CD4-positive, alpha-beta T cell treated with Interleukin-17A for 1 hour (primary cell): Measurements from ENCODE around the gene GIPC3.

Source experiments
- DNase-seq: peaks from one replicate; pipeline ENCODE4 v3.0.0-alpha.2; 2020

The GIPC3 gene

DNA sequence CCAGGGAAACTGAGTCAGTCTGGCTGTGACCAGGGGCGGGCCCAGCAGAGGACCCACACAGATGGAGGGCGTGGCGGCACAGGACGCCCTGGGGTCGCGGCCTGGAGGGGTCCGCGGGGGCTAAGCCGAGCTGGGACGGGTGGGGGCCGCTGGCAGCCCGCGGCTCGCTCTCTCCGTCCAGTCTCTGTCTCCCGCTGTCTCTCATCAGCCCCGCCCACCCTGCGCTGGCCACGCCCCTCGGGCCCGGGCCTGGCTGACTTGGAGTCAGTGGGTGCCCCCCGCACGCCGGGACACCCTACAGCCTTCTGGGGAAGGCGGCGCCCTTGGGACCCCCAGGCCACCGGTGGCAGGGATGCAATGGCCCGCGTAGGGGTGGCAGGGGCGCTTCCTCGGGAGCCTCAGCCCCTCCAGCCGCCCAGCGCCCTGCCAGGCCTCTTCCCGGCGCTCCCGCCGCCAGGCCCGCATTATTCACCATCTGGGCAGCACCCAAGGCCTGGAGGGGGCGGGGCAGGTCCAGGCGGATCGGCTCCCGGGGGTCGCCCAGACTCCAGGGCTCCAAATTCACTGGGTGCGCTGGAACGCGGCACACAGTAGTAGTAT lies 21.5 kb downstream of the GIPC3 start, which contains the start of gene TBXA2R:
TSS of gene TBXA2R (minus strand) at position 186 of the 600 bp plus-strand sequence. CDS start 6,241 bp downstream, outside the sequence.
- peak; percentile 43 for DNase-seq

DNA sequence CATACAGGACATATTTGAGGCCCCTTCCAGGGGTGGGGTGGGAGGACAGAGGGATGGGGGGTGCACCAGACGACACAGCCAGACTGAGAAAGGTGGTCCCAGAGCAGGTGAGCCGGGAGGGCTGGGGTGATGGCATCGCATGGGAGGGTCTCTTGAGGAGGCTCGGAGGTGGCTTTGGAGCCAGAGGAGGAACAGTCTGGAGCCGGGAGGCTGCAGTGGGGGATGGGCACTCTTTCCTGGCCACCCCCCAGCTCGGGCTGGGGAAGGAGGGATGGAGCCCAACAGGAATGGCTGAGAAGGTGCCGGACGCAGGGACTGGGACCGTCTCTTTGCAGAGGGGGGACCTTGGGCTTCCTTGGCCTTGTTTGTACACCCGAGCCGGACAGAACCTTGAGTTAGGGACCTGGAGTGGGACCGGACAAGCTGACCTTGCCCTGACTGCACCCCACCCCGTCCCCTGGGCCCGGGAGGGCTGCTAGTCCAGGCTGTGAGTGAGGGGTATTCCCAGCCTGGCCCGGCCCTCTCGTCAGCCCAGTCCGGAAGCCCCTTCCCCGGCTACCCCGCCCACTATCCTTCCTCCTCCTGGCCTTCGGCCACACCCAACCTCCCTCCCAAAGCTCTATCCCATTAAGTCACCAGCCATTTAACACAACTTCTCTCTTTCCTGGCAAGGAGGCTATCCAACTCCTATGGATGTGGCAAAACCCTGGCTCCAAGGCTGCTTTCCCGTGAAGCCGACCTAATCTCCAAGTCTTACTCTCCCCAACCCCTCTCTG lies 22.2 kb downstream of the GIPC3 start:
- no peak for DNase-seq

DNA sequence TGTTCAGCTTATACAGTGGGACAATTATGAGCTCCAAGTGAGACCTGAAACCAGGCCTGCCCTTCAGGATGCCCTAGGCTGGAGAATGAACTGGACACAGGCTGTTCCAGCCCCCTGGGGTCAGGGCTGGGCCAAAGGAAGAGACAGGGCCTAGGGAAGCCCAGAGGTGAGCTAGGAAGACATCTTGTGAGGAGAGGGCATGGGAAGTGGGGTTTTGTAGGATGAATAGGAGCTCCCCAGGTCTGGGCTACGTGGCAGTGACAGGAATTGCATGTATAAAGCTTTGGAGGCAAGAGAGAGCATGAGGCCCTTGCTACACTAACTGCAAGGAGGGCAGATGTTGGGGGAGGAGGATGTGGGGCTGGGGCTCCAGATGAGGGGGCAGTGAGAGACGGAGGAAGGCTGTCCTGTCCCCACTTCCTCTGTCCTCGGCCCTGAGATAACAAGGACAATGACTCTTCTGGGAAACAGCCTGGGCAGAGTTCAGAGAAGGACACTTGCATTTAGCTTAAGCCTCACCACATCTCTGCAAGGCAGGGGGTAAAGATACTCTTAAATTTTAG lies 22.9 kb downstream of the GIPC3 start:
- DNase-seq: no peak

DNA sequence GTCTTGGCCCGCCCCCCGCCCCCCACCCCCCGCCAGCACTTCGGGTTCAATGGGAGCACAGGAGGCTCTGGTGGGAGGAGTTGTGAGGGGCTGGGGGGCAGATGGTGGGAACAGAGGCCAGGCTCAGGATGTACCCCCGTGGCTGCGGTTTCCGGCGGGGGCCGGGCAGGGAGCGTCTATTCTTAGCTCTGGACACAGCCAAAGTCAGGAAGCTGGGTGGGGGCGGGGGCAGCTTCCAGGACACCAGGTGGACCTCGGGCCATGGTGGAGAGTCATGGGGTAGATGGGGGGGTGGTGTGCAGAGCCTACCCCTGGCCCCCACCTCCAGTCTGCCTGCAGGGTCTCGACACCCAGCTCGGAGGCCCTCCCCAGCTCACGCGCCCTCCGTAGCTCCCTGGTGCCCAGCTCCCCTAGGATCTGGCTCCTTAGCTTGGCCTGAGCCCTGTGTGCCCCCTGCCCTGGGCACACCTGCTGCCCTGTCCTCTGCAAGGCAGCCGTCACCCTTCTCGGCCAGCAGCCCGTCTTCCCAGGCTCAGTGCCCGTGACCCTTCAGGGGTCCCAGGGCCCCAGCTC lies 23.6 kb downstream of the GIPC3 start:
- no peak for DNase-seq

DNA sequence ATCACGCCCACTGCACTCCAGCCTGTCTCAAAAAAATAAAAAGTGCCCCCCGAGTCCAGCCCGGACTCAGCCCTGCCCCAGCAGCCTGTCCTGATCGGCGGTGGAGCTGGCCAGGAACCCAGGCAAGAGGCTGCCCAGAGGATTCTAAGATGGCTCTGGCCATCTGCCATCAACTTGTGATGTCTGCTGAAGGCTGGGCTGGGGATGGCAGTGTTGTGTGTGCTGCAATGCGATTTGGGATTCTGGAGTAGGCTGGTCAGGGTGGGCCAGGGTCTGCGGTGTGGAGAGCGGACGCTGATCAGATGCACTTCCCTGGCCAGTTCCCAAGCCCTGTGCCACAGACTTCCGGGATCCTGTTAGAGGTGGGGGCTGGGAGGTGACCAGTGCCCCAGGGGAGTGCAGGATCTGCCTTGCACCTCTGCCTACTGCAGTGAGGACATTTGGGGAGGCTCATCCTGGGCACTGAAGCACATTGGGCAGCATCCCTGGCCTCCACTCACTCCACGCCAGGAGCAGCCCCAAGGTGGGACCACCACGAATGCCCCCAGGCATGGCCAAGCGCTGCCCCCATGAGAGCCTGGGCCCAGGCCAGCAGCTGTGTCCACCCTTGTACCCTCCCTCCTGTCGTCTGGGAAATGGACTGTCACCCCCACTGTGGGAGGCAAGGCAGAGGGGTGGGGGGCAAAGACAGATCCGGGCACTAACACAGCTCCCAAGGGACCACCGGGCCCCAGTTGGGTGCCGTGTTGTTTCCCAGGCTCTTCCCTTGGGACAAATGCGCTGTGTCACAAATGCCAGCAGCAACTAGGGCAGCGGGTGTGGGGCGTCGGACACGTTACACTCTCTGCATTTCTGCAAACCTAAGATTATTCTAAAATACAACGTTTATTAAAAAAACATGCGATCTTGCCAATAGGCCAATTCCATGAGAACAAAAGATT lies 24.8 kb downstream of the GIPC3 start:
- DNase-seq: no peak

DNA sequence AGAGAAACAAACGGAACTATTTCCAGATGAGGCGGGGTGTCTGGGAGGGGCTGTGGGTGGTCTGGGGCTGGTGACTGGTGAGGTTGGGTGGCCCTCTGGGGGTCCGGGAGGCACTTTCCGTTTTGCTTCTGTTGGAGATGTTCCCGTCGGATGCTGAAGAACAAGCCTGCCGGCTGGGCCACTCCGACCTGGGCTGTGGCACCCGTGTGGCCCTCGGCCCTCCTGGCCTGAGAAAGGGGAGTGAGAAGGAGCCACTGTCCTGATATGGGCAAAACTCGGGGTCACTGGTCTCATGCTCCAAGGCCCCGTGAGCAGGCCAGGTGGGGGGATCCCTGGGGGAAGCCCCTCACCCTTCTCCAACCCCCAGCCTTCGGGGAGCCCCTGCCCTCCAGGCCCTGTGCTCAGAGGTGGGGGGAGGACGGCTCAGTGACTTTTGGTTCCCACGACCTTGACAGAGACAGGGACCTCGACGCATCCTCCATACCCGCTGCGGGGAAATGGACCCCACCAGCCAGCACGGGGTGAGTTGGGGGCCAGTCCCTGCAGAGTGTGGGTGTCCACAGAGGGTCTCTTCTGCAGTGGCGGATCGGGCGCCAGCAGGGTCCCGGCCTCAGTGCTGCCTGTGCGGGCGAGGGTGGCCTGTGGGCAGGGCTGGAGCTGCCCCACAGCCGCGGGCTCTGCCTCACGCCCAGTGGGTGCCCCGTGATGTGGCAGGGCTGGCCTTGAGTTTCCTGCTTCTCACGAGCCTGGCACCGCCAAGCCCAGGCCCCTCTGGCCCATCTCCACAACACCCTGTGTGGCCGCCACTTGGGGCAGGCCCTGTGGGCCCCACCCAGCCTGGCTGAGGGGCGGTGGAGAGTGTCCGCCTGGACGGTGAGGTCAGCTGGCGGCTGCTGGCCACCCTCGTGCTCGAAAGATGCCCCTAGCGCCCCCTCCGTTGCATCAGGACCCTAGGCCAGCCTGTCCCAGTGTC lies 25.8 kb downstream of the GIPC3 start:
- DNase-seq: no peak

DNA sequence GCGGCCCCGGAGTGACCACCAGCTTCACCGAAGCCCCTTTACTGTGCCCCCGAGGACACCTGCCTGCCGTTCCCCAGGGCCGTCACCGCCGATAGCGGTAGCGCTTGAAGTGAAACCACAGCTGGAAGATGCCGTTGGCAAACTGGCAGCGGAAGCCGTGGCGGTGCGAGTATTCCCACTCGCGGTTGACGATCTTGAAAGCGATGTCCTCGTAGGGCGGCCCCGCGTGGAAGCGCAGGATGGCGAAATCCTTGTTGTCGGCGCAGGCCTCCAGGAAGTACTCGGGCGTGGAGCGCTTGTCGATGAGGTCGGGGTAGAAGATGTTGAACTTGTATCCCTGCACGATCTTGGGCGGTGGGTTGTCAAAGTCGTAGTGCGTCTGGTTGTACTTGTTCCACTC lies 26.6 kb downstream of the GIPC3 start:
- no peak for DNase-seq

DNA sequence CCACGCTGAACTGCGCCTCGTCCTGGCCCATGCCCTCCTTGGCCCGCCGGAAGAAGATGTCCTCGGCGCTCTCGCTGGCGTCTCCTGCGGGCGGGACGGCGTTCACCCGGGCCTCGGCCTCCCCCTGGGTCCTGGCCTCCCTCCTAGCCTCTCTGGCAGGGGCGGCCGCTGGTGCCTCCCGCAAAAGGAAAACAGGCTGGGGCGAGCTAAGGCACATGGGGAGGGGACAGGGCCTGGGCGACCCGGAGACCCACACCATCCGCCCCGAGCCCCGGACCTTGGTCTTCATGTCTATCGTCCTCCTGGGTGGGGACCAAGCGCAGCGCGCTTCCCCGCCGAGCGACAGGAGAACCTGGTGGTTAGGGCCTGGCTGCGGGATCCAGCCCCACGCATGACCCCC lies 27.1 kb downstream of the GIPC3 start:
- no peak for DNase-seq

DNA sequence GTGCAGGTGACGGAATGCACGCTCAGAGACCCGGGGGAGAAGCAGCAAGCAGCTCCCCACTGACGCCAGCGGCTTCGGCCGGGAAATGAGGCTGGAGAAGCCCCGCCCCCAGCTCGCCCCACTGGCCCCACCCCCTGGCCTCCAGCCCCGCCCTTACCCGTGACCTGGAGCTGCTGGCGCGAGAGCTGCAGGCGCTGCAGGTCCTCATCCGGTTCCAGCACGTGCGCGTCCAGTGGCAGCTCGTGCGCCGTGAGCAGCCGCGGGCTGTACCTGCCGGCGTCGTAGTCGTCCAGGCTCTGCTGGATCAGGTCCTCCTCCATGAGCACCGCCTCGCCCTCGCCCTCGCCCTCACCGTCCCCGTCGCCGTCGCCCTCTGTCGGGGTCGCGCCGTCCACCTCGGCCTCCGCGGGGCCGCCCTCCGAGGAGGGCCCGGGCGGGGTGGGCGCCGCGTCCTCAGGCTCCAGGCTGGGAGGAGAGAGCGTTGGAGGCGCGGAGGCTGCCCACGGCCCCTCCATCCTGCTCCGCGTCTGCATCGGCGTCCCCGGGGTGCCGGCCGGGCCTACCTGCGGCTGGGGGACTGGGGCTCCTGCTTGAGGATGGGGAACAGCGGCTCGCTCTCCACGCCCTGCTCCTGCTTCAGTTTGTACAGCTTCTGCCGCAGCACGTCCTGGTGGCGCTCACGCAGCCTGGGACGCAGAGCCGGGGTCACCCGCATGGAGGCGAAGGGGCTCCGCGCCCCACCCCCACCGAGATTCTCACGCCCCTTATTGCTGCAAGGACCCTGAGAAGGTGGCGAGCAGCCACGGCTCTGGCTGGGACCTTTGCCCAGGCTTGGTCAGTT lies 27.8 kb downstream of the GIPC3 start:
- no peak for DNase-seq

DNA sequence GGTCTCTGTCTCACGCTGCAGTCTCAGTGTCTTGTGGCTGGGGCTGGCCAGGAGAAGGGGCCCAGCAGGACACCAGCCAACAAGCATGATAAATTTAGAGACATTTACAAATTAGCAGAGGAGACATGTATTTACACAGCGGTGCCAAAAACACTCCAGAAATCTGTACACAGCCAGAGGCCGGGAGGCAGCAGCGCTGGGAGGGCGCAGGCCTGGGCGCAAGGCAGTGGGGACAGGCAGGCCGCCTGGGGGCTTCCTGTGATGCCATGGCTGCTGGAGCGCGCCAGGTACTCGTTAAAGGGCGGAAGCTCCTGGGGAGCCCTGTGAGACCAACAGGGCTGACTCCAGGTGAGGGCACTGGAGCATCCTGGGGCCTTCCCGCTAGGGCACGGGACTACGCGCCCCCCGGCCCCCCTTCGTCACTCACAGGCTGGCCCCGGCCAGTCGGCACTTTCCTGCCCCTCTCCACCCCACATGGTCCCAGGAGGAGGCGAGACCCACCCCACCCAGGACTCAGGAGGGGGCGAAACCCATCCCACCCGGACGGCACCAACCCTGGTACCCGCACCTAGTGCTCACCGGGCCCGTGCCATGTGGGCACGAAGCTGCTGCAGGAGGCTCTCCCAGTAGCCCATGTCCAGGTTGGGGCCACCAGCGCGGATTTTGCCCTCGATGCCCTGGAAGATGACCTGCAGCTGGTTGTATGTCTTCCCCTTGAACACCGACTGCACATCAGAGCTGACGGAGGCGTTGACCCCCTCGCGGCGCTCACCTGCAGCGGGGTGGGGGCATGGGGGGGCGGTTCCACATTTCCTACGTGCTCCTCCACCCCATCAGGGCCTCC lies 28.8 kb downstream of the GIPC3 start:
- DNase-seq: no peak

DNA sequence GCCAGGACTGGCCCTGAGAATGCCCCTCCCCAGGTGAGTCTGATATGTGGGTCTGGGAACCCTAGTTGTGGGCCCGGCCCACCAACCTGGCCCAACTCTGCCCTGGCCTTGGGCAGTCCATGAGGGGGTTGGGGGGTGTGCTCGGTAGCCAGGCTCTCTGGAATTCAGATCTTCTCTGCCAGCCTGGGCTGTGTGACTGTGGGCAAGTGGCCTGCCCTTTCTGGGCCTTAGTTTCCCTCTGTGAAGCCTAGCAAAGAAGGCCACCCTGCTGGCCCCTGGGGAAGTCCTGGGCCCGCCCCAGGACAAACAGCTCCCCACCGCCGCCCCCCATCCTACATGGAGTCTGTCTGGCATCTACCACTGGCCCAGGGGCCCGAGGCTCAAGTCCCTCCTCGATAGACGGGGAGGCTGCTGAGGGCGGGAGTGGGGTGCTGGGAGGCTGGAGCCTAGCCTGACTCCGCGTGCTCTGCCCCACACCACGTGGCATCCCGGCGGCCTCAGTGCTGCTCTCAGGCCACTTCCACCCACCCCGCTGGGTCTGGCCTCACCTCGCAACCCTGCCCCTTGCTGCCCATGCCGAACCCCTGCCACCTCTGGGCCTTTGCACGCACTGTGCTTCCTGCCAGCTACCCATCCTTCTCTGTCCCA lies 29.7 kb downstream of the GIPC3 start:
- DNase-seq: no peak

DNA sequence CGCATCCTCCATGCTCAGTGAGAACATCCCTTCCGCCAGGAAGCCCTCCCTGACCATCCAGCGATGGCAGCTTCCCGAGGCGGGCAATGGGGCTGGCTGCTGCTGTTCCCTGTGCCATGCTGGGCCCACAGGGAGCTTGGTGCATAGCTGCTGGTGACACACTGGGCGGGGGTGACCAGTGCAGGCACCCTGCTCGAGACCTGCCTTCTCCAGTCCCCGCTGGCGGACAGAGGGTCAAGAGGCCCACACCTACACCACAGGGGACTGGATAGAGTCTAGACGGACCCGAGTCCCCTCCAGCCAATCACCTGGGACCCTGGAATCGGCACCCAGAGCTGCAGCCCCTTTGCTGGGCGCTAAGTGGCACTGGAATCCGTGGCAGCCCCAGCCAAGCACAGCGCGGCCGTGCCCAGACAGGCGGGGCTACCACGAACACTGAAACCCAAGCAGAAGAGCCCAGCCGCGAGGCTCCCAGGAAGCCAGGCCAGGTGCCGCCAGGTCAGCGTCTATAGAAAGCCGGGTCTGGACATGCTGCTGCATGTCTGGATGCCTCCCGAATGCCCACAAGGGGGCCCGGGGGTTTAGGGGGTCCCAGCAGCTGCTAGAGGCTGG lies 30.4 kb downstream of the GIPC3 start:
- DNase-seq: no peak

DNA sequence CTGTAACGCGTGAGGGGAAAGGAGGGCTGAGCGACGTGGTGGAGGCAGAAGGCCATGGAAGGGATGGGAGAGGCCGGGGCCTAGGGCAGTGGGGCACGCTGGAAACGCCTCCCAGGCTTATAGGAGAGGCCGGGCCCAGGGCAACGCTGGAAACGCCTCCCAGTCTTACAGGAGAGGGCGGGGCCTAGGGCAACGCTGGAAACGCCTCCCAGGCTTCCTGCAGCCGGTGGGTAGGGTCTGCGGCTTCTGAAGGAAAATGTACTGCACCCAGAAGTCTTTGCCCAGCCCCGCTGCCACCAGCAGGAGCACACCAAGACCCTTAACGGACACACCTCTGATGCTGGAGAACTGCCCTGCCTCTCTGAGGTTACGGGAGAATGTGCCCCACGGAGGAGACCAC lies 32.2 kb downstream of the GIPC3 start:
- no peak for DNase-seq

DNA sequence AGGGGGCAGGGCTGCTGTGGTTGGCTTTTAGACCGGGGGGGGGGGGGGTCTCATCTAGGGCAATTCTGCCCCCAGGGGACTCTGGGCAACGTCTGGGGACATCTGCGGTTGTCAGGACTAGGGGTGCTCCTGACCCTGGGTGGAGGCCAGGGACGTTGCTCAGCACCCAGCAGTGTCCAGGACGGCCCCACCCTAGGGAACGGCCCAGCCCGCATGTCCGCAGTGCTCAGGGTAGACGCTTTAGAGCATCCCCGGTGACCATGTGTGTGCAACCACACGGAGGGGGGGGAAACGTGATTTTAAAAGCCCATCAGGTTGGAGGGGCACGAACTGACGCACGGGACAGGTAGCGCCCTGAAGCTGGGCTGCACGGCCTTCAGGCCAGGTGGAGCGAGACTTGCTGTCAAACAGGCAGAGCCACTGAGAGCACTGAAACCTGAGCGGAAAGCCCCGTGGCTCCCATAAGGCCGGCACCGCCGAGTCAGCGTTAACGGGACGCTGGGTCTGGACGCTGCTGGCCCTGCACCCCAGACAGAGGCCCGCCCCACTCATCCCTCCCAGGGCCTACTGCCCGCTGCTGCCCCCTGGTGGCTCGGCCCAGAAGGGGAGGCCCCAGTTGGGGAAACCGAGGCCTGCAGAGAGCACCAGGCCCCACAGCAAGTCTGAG lies 33.0 kb downstream of the GIPC3 start:
- DNase-seq: peak; percentile 45

DNA sequence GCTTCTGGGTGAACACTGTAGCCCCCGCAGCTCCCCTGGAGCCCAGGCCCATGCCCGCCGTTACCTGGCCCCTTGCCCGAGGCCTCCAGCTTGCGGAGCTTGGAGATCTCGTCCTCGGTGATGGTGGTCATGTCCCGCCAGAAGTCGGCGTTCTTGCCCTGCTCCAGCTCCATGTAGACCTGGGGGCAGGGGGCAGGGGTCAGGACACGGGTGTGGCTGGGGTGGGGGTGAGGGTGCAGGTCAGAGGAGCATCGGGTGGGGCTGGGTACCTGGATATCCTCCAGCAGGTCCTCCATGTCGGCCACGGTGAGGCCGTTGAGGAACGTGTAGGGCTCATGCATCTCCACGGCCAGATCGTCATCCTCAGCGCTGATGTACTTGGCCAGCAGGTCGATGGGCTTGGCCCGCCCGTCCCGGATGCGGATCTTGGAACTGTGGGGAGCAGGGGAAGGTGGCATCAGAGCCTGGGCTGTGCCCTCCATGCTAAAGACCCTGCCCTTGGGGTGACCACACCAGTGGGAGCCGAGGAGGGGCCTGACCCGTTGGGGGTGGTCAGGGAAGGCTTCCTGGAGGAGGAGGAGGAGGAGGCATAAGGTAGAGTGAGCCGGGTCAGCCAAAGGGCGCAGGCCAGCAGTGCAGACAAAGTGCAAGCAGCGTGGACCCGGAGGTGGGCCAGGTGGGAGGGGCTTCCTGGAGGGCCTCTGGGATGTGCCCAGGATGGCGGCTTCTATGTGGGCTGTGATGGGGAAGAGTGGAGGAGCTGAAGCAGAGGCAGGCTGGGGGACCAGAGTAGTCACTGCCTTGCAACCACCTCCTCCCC lies 33.7 kb downstream of the GIPC3 start:
- DNase-seq: no peak

DNA sequence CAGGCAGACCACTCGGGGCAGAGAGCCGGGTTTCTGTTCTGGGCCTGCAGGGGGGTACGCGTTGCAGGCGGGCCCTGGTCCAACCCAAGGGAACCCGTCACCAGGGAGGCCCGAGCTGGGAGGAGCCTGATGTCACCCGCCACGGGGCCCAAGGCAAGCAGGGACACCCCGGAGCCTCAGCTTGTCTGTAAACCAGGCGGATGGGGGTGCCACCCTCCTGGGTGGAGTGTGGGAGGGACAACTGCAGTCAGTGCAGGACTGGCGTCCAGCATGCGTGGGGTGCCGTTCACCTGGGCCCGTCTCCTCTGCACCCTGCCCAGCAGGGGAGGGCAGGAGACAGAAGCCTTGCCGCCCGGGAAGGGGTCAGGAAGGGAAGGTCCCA lies 34.3 kb downstream of the GIPC3 start:
- no peak for DNase-seq

DNA sequence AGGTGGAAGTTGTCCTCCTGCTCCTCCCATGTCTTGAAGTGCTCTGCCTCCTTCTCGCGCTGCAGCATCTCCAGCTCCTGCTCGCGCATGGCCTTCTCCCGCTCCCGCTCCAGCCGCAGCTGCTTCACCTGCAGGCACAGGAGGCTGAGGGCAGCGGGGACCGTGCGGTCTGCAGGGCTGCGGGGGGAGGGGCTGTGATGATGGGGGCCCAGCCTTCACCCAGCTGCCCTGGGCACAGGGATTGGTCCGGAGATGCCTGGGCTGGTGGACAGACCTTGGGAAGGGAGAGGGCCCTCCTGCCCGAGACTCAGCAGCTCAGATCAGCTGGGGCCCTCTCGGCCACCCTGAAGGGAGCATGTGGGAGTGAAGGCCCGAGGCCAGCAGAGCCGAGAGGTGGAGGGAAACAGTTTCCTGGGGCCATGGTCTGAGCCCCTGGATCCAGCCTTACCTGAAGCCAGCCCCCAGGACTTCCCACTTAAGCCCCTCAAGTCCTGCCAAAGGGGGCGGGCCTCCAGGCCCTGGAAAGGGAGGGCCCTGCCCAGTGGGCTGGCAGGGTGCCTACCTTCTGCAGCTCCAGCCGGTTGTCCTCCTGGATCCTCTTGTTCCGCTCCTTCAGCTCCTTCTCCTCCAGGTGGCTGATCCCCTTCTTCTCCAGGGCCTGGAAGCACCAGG lies 35.0 kb downstream of the GIPC3 start:
- no peak for DNase-seq
